GM19372 (cell line): ENCODE results near the gene PNN.

Experiments
- ATAC-seq: cut with Tn5 transposase; IDR thresholded peaks from one replicate; pipeline ENCODE4 v1.9.1; 2021; ENCODE audit warnings: mild to moderate bottlenecking, low read depth, moderate library complexity; ENCODE audit not compliant: unreplicated experiment

The PNN gene

DNA sequence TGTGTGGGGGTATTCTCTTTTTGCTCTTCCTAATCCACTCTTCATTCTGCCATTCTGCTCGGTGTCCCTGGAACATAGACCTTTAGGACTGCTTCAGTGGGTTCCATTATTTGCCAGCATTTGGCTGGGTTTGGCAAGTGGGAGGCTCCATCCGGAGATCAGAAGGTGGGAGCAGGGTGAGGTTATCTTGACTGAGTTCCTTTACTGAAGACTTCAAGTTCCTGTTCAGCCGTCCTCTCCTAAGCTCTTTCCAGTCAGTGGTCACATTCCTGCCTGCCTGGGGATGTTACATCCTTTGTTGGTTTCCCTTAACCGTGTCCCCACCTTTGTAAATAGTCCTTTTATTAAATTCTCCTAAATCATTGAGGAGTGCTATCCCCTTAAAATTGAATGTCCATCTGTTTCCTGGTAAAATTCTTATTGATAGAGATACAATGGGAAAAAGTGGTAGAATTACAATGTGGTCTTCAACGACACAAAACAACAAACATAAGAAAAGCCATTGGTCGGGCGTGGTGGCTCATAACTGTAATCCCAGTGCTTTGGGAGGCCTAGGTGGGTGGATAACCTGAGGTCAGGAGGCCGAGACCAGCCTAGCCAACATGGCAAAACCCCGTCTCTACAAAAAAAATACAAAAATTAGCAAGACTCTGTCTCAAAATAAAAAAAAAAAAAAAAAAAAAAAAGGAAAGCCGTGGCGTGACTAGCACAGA, 53.6 kb downstream of the PNN start:
- no peak for ATAC-seq

DNA sequence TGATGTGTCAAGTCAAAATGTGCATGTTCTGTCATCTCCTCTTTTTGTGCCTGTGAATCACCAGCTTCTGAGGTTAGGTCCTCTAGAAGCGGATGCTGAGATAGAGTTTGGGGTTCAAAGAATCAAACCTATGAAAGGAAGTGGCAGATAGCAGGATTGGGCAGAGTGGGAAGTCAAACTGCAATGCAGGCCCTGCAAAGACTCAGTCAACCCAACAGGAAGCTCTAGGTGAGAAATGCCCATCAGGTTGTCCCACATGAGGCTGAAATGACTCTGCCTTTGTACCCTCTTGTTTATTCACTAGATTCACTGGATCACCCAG, 54.1 kb downstream of the PNN start:
- ATAC-seq: peak; percentile 62

DNA sequence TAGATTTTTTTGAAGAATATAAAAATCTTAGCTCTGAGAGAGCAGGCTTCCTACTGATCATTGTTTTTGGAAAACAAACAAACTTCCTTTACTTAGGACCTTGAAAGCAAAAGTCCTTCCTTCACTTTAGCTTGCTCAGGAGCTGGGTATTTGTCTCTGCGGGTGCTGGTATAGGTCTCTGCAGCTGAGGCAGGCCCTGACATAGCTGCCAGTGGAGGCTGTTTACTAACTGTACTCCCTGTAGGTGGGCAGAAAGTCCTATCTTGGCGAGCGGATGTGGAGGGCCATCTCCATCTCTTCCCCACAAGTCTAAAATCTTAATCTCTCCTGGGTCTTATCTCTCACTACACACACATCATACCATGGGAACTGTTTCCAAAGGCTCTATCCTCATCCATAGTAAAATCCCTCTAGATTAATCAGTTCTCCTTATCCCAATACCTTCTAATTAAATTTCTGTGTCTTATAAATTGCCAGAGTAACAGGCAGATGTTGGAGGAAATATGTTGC, 54.6 kb downstream of the PNN start:
- no peak for ATAC-seq

DNA sequence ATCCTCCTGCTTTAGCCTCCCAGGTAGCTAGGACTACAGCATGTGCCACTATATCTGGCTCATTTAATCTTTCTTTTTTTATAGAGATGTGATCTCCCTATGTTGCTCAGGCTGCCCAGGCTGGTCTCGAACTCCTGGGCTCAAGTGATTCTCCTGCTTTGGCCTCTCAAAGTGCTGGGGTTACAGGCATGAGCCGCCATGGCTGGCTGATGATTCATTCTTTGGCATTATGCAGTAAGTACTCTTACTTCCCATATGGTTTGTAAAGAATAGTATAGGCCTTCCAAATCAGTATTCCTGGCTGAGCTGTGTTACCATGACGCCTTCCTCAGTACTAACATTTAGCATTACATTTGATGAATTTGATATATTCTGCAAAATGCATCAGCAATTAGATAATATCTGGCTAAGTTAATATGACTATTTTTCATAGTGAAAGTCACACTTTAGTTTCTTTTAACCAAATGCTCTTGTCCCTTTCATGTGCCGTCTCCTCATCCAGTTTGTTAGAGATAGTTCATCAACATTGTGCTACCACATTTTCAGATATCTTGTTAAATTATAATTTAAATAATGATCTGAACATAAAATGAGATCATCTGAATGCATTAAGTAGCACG, 55.5 kb downstream of the PNN start:
- no peak for ATAC-seq

DNA sequence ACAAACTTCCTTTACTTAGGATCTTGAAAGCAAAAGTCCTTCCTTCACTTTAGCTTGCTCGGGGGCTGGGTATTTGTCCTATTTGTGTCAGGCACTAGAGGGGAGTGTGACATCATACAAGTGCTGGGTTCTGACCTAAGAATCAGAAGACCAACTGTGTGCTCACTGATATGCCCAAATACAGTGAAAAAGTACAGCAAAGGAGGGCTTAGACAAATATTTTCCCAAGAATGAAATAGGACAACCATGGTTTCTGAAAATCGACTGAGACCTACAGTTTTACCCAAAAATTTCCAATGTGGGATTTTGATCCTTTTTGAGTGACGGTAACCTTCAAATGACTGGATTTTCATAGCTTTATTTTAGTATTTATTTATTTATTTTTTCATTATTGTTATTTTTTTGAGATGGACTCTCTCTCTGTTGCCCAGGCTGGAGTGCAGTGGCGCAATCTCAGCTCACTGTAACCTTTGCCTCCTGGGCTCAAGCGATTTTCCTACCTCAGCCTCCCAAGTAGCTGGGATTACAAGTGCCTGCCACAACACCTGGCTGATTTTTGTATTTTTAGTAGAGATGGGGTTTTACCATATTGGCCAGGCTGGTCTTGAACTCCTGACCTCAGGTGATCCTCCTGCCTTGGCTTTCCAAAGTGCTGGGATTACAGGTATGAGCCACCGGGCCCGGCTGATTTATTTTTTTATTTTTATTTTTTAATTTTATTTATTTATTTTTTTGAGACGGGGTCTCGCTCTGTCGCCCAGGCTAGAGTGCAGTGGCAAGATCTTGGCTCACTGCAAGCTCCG, 56.9 kb downstream of the PNN start:
- ATAC-seq: peak; percentile 53
